WTC11 (cell line): ENCODE data around the gene SLC9A3.

Experiments used
- KAT7 ChIP-seq: sonication (generic); formaldehyde crosslinking; IDR thresholded peaks from 2 replicates; pipeline ENCODE4 v1.8.1; 2023; ENCODE audit warnings: missing genetic modification reagents, mild to moderate bottlenecking, borderline replicate concordance
- NR1H2 ChIP-seq: sonication (generic); formaldehyde crosslinking; IDR thresholded peaks from 2 replicates; pipeline ENCODE4 v1.9.0; 2021; ENCODE audit warnings: mild to moderate bottlenecking, moderate library complexity, missing genetic modification reagents
- SP1 ChIP-seq: sonication (generic); formaldehyde crosslinking; conservative IDR thresholded peaks from 2 replicates; pipeline ENCODE4 v1.8.1; 2022; ENCODE audit warnings: missing genetic modification reagents
- ZBTB21 ChIP-seq: sonication (generic); formaldehyde crosslinking; IDR thresholded peaks from 2 replicates; pipeline ENCODE4 v1.8.1; 2023; ENCODE audit warnings: mild to moderate bottlenecking, missing genetic modification reagents, borderline replicate concordance
- ZNF219 ChIP-seq: sonication (generic); formaldehyde crosslinking; IDR thresholded peaks from 2 replicates; pipeline ENCODE4 v1.8.0; 2023; ENCODE audit warnings: missing genetic modification reagents, mild to moderate bottlenecking, borderline replicate concordance
- ZNF263 ChIP-seq: sonication (generic); formaldehyde crosslinking; IDR thresholded peaks from 2 replicates; pipeline ENCODE4 v1.8.1; 2022; ENCODE audit warnings: low read depth, mild to moderate bottlenecking, moderate library complexity, missing genetic modification reagents
- TF ChIP-seq, protein P1 (sequence below): sonication (generic); formaldehyde crosslinking; conservative IDR thresholded peaks from 2 replicates; pipeline ENCODE4 v1.8.1; 2023; ENCODE audit warnings: mild to moderate bottlenecking, low read depth, missing genetic modification reagents, moderate library complexity
- TF ChIP-seq, protein P2 (sequence below): sonication (generic); formaldehyde crosslinking; IDR thresholded peaks from 2 replicates; pipeline ENCODE4 v1.8.1; 2023; ENCODE audit warnings: mild to moderate bottlenecking, missing genetic modification reagents, moderate library complexity
- TF ChIP-seq, protein P3 (sequence below): fragments of 200-600 bp; IDR thresholded peaks from 2 replicates; pipeline ENCODE4 v1.8.0; 2022; ENCODE audit warnings: antibody characterized with exemption
- TF ChIP-seq, protein P4 (sequence below): sonication (generic); formaldehyde crosslinking; IDR thresholded peaks from 2 replicates; pipeline ENCODE4 v1.8.1; 2023; ENCODE audit warnings: mild to moderate bottlenecking, missing genetic modification reagents, moderate library complexity
- TF ChIP-seq, protein P5 (sequence below): sonication (generic); formaldehyde crosslinking; IDR thresholded peaks from 2 replicates; pipeline ENCODE4 v1.8.1; 2022; ENCODE audit warnings: low read depth, missing genetic modification reagents, borderline replicate concordance
- TF ChIP-seq, protein P6 (sequence below): sonication (generic); formaldehyde crosslinking; conservative IDR thresholded peaks from 2 replicates; pipeline ENCODE4 v1.8.1; 2022; ENCODE audit warnings: mild to moderate bottlenecking, missing genetic modification reagents
- TF ChIP-seq, protein P7 (sequence below): fragments of 250-450 bp; sonication (Bioruptor Pico); IDR thresholded peaks from 2 replicates; pipeline ENCODE4 v2.1.2; 2022; ENCODE audit warnings: mild to moderate bottlenecking, moderate library complexity
- TF ChIP-seq, protein P8 (sequence below): fragments of 250-450 bp; sonication (Bioruptor Pico); IDR thresholded peaks from 2 replicates; pipeline ENCODE4 v1.9.0; 2021; ENCODE audit warnings: moderate library complexity, mild to moderate bottlenecking, inconsistent platforms, borderline replicate concordance

DNA sequence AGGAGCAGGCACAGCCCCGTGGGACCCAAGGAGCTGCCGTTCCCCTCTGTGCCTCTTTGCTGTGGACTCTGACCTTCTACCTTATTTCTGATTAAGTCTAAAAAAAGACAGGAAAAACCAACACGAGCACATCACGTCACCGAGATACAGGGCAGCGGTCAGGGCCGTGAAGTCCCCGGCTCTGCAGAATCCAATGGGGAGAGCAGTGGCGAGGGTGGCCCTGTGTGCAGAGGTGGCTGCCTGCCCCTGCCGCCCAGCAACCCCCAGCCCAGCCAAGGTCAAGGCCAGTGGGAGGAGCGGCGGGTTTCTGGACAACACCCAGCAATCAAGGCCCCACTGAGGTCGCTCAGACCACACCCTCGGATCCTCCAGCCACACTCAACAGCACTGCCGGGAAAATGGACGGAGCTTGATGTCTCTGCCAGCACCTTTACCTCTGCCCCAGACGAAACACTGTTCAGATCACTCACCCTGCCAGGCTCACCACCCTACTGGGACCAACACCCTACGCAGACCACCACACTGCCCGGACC is 32.7 kb upstream of the SLC9A3 start:
- TF ChIP-seq, protein P1, sequence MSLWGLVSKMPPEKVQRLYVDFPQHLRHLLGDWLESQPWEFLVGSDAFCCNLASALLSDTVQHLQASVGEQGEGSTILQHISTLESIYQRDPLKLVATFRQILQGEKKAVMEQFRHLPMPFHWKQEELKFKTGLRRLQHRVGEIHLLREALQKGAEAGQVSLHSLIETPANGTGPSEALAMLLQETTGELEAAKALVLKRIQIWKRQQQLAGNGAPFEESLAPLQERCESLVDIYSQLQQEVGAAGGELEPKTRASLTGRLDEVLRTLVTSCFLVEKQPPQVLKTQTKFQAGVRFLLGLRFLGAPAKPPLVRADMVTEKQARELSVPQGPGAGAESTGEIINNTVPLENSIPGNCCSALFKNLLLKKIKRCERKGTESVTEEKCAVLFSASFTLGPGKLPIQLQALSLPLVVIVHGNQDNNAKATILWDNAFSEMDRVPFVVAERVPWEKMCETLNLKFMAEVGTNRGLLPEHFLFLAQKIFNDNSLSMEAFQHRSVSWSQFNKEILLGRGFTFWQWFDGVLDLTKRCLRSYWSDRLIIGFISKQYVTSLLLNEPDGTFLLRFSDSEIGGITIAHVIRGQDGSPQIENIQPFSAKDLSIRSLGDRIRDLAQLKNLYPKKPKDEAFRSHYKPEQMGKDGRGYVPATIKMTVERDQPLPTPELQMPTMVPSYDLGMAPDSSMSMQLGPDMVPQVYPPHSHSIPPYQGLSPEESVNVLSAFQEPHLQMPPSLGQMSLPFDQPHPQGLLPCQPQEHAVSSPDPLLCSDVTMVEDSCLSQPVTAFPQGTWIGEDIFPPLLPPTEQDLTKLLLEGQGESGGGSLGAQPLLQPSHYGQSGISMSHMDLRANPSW: no peak
- TF ChIP-seq, protein P2, sequence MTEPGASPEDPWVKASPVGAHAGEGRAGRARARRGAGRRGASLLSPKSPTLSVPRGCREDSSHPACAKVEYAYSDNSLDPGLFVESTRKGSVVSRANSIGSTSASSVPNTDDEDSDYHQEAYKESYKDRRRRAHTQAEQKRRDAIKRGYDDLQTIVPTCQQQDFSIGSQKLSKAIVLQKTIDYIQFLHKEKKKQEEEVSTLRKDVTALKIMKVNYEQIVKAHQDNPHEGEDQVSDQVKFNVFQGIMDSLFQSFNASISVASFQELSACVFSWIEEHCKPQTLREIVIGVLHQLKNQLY (CRISPR knock-in tag): no peak
- TF ChIP-seq, protein P3, sequence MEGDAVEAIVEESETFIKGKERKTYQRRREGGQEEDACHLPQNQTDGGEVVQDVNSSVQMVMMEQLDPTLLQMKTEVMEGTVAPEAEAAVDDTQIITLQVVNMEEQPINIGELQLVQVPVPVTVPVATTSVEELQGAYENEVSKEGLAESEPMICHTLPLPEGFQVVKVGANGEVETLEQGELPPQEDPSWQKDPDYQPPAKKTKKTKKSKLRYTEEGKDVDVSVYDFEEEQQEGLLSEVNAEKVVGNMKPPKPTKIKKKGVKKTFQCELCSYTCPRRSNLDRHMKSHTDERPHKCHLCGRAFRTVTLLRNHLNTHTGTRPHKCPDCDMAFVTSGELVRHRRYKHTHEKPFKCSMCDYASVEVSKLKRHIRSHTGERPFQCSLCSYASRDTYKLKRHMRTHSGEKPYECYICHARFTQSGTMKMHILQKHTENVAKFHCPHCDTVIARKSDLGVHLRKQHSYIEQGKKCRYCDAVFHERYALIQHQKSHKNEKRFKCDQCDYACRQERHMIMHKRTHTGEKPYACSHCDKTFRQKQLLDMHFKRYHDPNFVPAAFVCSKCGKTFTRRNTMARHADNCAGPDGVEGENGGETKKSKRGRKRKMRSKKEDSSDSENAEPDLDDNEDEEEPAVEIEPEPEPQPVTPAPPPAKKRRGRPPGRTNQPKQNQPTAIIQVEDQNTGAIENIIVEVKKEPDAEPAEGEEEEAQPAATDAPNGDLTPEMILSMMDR: no peak
- TF ChIP-seq ZNF263 (CRISPR knock-in tag) (no peak), ZBTB21 (CRISPR knock-in tag) (no peak), NR1H2 (CRISPR knock-in tag) (no peak), KAT7 (CRISPR knock-in tag) (no peak), ZNF219 (CRISPR knock-in tag) (no peak), SP1 (no peak)
- TF ChIP-seq, protein P4, sequence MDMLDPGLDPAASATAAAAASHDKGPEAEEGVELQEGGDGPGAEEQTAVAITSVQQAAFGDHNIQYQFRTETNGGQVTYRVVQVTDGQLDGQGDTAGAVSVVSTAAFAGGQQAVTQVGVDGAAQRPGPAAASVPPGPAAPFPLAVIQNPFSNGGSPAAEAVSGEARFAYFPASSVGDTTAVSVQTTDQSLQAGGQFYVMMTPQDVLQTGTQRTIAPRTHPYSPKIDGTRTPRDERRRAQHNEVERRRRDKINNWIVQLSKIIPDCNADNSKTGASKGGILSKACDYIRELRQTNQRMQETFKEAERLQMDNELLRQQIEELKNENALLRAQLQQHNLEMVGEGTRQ (CRISPR knock-in tag): no peak
- TF ChIP-seq, protein P5, sequence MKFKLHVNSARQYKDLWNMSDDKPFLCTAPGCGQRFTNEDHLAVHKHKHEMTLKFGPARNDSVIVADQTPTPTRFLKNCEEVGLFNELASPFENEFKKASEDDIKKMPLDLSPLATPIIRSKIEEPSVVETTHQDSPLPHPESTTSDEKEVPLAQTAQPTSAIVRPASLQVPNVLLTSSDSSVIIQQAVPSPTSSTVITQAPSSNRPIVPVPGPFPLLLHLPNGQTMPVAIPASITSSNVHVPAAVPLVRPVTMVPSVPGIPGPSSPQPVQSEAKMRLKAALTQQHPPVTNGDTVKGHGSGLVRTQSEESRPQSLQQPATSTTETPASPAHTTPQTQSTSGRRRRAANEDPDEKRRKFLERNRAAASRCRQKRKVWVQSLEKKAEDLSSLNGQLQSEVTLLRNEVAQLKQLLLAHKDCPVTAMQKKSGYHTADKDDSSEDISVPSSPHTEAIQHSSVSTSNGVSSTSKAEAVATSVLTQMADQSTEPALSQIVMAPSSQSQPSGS (CRISPR knock-in tag): no peak
- TF ChIP-seq, protein P6, sequence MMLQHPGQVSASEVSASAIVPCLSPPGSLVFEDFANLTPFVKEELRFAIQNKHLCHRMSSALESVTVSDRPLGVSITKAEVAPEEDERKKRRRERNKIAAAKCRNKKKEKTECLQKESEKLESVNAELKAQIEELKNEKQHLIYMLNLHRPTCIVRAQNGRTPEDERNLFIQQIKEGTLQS: no peak
- TF ChIP-seq, protein P7, sequence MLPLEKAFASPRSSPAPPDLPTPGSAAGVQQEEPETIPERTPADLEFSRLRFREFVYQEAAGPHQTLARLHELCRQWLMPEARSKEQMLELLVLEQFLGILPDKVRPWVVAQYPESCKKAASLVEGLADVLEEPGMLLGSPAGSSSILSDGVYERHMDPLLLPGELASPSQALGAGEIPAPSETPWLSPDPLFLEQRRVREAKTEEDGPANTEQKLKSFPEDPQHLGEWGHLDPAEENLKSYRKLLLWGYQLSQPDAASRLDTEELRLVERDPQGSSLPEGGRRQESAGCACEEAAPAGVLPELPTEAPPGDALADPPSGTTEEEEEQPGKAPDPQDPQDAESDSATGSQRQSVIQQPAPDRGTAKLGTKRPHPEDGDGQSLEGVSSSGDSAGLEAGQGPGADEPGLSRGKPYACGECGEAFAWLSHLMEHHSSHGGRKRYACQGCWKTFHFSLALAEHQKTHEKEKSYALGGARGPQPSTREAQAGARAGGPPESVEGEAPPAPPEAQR: no peak
- TF ChIP-seq, protein P8, sequence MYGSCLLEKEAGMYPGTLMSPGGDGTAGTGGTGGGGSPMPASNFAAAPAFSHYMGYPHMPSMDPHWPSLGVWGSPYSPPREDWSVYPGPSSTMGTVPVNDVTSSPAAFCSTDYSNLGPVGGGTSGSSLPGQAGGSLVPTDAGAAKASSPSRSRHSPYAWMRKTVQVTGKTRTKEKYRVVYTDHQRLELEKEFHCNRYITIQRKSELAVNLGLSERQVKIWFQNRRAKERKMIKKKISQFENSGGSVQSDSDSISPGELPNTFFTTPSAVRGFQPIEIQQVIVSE (CRISPR knock-in tag): no peak
